ENCODE measurements around the gene ALDOA.
A peak's percentile ranks its signal among the peaks of the same experiment; 100 is the strongest.

Gene ALDOA

DNA sequence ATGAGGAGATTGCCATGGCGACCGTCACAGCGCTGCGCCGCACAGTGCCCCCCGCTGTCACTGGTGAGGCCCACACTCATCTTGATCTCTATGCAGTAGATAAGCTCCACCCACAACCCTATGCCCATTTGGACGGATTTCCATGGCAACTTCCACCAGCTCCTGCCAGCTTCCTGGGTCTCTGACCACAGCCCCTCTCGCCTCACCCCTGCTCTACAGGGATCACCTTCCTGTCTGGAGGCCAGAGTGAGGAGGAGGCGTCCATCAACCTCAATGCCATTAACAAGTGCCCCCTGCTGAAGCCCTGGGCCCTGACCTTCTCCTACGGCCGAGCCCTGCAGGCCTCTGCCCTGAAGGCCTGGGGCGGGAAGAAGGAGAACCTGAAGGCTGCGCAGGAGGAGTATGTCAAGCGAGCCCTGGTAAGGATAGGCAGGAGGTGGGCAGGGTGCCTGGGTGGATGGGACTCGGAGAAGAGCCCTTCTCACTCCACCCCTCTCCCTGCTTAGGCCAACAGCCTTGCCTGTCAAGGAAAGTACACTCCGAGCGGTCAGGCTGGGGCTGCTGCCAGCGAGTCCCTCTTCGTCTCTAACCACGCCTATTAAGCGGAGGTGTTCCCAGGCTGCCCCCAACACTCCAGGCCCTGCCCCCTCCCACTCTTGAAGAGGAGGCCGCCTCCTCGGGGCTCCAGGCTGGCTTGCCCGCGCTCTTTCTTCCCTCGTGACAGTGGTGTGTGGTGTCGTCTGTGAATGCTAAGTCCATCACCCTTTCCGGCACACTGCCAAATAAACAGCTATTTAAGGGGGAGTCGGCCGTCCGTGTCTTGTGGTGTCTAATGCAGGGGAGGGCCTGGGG lies 4.3 kb downstream of the ALDOA start:
- DNase-seq (ENCODE audit: low read depth), result no peak

DNA sequence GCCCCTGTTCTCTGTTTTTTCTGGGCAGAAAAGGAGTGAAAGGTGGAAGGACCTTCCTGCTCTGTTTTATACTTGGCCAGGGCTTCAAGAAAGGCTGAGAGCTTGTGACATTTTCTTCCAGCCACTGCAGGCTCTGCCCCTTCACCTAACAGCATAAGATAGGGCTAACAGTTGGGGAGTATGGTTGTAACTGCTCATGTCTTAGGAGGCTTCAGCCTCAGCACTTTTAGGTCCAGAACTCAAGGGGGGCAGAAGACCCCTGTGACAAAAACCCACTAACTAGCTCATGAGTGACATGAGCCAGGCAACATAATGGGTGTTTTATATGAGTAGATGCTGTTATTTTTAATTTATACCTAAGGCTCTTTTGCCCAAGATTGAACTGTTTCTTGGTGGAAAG lies 4.9 kb downstream of the ALDOA start:
- no peak for DNase-seq (ENCODE audit: low read depth)

DNA sequence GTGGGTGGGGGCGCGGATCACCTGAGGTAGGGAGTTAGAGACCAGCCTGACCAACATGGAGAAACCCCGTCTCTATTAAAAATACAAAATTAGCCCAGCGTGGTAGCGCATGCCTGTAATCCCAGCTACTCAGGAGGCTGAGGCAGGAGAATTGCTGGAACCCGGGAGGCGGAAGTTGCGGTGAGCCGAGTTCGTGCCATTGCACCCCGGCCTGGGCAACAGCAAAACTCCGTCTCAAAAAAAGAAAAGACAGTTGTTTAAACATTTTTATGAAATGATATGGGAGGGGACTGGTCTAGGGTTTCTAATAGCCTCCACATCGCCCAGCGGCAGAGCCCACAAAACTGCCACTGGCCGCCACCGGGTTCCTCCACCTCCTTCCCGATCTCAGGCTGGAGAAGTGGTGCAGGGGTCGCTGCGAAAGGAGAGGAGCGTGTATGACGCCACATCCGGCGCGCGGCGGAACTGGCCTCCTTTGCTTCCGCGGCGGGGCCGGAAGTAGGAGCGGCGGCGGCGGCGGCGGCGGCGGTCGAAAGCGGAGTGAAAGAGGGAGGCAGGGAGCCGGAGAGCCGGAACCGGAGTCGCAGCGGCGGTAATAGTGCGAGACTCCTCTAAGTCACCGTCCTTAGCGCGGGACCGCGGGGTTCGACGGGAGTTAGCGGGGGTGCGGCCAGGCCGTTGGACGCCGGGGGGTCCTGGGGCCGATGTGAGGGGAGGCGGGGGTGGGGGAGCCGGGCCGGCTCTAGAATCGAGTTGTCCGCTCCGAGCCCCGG lies 10.1 kb downstream of the ALDOA start, which contains the start of gene PPP4C:
PPP4C (plus strand) TSS at position 492 of the 773 bp plus-strand sequence. CDS start 384 bp downstream, outside the sequence.
- peak; percentile 79 for DNase-seq (ENCODE audit: low read depth)

DNA sequence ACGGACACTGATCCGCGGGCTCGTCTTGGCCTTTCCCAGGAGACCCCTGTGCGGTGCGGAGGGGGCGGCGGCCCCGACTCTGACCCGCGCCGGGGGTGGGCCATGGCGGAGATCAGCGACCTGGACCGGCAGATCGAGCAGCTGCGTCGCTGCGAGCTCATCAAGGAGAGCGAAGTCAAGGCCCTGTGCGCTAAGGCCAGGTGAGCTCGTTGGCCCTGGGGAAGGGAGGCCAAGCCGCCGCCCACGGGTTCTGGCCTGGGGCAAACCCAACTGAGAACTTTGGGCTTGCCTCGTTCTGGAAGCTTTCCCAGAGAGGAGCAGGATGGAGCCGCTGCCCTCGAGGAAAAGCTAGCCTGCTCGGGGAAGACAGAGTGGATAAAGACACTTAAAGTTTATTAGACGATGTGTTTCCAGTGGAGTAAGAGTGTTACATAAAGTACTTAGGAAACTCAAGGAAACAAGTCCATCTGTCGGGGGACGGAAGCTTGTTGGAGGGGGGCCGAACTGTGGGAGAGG lies 10.8 kb downstream of the ALDOA start:
- DNase-seq (ENCODE audit: low read depth), result no peak

DNA sequence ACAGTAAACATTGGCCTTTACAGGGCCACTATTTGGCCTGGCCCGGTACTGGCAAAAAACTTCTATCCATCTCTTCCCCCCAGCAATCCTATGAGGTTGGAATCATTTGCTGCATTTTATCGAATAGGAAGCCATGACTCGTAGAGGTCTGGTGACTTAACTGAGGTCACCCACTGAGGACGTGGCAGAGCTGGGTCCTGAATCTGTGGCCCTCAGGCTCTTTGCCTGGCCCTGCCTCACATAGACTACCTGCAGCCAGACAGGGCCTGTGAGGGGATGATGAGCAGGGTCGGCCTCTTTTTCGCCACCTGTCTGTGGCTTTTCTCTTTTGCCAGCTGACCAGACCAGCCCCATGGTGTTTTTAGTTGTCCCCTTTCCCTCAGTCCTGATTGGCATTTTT lies 12.1 kb downstream of the ALDOA start:
- DNase-seq (ENCODE audit: low read depth), result no peak

DNA sequence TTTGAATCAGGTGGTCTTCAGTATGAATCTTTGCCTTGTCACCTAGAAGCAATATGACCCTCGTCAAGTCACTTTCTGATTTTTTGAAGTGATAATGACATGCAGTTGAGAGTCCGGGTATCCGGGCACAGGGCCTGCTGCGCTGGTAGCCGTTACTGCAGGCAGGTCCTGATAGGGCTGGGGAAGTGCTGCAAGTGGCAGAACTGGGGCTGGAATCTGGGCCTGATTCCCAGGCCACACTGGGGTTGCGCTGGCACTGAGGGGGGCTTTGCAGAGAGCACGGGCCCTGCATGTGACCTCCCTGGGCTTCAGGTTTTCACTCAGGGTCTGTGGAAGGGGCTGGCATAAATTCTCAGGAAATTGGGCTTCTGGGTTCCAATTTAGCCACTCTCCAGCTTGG lies 13.2 kb downstream of the ALDOA start:
- DNase-seq (ENCODE audit: low read depth), result no peak

DNA sequence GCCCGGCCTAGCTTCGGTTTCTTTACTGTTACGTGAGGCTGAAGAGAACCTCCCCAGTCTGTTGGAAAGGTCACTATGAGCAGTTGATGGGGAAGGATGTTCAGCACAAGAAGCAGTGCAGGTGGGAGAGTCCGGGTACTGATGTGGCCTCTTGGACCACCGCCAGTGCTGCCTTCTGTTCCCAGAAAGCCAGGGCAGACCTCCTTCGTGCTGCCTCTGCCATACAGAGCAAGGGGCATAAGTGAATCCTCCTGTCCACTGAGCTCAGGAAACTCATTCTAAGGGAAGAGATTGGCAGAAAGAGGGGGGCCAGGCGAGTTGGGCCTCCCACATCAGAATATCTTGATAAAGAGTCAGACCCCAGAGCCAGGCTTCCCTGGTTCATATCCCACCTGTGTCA lies 13.9 kb downstream of the ALDOA start:
- DNase-seq (ENCODE audit: low read depth), result no peak

DNA sequence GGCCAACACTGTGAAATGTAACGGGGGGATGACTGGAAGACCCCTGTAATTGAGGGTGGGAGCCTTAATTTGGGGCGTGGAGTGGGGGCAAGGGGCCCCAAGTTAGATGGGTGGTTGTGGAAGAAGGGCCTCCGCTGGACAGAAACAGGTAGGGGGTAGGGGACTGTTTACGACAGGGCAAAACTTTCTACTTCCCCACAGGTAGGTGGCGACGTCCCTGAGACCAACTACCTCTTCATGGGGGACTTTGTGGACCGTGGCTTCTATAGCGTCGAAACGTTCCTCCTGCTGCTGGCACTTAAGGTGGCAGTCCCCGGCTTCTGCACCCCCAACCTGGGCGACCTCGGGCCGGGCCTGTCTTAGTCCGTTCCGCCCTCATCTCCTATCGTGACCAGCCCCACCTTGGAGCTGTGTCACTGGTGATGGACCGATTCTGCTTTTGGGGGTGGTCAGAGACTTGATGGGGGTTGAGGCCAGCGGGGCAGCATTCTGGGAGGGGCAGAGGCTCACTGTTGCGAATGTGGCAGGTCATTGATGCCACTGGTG lies 17.1 kb downstream of the ALDOA start:
- no peak for DNase-seq (ENCODE audit: low read depth)

DNA sequence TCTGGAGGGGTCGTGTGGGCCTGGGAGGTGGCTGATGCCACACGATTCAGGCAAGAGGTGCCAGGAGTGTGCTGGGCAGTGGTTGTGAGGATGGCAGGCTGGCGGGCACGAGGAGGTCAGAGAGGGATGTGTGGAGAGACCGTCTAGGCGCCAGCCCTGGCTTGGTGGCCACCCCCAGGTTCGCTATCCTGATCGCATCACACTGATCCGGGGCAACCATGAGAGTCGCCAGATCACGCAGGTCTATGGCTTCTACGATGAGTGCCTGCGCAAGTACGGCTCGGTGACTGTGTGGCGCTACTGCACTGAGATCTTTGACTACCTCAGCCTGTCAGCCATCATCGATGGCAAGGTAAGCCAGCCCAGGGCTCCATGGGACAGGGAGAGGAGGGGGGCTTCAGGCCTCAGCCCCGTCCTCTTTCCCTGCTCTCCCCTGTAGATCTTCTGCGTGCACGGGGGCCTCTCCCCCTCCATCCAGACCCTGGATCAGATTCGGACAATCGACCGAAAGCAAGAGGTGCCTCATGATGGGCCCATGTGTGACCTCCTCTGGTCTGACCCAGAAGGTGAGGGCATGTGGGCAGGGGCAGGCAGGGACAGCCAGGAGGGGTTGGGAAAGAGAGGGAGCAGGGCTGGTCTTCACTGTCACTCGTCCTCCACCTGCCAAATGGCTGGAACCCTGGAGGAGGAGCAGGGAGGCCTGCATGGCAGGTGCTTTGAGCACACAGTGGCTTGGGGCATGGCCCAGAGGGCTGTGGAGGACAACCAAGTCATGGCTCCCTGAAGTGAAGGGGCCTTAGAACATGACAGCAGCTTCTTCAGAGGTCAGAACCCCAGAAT lies 17.9 kb downstream of the ALDOA start:
- no peak for DNase-seq (ENCODE audit: low read depth)

DNA sequence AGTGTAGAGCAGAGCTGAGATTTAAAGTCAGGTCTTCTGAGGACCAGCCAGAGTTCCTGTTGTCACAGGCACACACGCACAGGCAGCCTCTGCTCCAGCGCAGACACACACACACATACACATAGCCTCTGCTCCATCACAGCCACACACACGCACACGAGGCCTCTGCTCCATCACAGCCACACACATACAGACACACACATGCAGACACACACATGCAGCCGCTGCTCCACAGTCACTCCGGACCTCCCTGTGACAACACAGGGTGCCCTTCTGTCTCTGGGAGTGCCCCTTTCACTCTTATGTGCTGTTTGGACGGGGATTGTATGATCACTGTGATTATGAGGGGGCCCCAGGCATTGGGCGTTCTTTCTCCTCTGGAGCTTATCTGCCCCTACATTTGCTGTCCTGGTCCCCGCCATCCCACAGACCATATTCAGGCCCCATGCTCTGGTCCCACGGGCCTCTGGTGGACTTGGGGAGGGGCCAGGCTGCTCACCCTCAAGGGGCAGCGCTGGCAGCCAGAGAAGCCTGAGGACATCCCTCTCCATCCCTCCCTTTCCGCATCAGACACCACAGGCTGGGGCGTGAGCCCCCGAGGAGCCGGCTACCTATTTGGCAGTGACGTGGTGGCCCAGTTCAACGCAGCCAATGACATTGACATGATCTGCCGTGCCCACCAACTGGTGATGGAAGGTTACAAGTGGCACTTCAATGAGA lies 18.7 kb downstream of the ALDOA start:
- DNase-seq (ENCODE audit: low read depth), result no peak

DNA sequence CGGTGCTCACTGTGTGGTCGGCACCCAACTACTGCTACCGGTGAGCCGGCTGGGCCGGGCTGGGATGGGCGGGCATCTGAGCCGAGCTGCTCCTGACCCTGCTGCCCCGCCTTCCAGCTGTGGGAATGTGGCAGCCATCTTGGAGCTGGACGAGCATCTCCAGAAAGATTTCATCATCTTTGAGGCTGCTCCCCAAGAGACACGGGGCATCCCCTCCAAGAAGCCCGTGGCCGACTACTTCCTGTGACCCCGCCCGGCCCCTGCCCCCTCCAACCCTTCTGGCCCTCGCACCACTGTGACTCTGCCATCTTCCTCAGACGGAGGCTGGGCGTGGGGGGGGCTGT lies 19.2 kb downstream of the ALDOA start:
- DNase-seq (ENCODE audit: low read depth), result no peak

DNA sequence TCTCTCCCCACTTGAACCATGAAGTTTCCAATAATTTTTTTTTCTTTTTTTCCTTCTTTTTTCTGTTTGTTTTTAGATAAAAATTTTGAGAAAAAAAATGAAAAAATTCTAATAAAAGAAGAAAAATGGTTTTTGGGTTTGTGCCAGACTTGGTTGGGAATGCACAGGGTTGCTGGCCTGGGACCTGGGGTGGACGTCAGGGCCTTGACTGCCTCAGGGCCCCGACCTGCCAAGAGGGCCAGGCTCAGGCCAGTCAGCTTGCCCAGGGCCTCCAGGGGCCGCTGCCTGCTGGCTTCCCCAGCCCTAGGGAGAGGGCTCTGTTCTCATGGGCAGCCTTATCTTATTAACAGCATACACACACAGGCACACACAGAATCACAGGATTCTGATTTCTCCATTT lies 19.7 kb downstream of the ALDOA start:
- DNase-seq (ENCODE audit: low read depth), result no peak

DNA sequence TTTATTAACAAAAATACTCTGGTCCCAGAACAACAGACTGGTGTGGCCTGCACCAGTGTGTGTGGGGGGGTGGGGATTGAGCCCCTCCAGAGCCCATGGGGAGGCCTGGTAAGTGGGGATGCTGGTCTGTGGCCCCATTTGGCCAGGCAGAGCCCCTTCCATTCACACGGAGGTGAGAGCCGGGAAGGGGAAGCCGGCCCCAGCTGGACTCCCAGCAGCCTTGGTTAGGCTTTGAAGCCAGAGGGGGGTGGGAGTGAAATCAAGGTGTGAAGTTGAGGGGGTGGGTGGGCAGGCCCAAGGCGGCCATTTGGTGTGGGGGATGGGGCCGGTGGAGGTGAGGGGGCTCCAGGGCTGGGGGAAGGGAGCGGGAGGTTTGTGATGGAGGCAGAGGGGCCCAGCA lies 20.3 kb downstream of the ALDOA start:
- DNase-seq (ENCODE audit: low read depth), result no peak

DNA sequence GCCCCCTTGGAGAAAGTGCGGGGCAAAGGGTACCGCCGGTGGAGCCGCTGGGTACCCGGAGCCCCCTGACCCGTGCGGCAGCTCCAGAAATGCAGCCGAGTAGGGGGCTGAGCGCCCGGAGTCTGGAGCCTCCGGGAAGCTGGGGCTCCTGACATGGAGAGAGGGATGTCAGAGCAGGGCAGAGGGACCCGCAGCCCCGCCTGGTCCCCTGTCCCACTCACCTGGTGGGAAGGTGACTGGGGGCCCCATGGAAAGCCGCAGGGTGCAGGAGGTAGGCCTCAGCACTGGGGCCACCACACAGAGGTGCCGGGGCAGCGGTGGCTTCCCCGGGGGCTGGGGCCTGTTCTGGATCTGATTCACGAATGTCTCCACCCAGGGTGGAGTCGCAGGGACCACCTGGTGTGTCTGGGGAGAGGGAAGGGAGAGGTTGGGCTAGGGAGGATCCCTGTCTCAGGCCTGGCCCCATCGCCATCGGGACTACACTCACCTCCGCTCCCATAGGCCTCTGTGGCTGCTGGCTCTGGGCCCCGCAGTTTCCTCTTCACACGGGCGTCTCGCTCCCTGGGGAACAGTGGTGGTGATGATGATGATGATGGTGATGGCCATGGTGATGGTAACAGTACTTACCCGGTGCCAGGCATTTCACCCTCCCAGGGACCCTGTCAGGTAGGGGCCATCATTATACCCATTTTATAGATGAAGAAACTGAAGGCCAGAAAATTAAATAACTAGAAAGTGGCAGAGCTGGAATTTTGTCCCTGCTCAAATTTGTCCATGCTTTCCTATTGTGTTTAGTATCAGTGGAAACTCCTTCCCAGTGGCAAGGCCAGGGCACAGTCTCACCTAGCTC lies 21.0 kb downstream of the ALDOA start:
- DNase-seq (ENCODE audit: low read depth), result no peak

DNA sequence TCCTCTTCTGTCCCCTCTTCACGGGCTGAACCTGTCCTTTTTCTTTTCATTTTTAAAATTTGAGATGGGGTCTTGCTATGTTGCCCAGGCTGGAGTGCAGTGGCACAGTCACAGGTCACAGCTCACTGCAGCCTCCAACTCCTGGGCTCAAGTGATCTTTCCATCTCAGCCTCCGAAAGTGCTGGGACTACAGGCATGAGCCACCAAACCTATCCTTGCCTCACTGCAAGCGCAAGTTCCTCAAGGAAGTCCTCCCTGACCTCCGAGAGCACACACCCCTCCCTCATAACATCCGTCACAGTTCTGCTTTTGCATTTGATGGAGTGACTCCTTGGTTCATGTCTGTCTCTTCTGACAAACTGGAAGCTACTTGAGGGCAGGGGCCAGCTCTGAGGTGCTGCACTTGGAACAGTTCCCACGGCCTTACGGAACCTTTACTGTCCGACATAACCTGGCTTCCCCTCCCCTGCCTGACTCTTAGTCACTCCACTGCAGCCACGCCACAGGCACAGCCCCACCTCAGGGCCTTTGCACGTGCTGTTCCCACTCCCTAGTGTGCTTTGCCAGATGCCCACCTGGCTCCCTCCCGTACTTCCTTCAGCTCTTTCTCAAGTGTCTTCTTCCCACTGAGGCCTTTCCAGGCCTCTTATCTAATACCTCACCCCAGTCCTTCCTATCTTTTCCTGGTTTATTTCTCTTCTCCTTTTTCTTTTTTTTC lies 21.8 kb downstream of the ALDOA start:
- DNase-seq (ENCODE audit: low read depth), result no peak

DNA sequence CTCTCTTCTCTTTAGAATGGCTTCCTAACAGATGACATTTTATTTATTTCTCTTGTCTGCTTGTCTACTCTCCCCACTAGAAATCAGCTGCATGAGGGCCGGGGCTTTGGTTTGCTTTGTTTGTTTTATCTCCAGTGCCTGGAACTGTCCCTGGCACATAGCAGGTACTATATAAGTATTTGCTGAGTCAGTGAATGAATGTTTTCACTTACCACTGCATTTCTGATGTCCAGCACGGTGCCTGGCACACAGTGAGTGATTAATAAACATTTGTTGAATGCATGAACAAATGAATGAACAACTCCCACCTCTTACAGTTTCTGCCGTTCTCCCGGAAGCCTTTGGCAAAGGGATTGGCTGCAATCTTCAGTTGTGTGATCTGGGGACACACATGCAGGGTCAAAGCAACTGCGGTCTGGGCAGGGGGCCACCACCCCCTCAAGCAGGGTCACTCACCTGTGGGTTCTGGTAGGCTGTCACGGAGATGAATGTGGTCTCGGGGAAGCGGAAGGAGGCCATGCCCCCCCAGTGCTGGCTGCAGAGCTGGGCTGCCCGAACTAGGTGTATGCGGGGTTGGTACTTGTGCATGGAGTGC lies 22.8 kb downstream of the ALDOA start:
- DNase-seq (ENCODE audit: low read depth), result no peak

DNA sequence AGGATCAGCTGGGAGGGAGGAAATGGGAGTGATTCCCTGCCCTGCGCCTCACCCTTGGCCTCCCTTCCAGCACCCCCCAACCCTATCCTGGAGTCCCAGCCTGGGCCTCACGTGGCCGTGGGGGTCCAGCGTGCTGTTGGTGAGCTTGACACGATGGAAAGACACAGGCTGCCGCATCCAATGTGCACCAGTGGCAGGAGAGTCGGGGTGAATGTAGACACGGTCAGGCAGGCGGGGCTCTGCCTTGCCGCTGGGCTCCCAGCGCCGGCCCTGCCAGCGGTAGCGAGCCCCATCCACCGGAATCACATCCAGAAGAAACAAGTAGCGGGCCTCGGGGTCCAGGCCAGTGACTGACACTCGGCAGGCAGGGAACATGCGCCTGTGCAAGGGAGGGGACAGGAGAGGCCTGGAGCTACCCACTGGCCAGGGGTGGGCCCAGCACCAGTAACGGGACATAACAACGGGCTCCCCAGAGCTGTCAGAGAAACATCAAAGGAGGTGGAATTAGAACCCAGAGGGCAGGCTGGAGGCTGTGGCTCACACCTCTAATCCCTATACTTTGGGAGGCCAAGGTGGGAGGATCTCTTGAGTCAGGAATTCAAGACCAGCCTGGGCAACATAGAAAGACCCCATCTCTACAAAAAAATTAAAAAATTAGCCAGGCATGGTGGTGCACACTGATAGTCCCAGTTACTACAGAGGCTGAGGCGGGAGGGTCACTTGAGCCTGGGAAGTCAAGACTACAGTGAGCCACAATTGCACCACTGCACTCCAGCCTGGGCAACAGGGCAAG lies 23.5 kb downstream of the ALDOA start:
- no peak for DNase-seq (ENCODE audit: low read depth)

DNA sequence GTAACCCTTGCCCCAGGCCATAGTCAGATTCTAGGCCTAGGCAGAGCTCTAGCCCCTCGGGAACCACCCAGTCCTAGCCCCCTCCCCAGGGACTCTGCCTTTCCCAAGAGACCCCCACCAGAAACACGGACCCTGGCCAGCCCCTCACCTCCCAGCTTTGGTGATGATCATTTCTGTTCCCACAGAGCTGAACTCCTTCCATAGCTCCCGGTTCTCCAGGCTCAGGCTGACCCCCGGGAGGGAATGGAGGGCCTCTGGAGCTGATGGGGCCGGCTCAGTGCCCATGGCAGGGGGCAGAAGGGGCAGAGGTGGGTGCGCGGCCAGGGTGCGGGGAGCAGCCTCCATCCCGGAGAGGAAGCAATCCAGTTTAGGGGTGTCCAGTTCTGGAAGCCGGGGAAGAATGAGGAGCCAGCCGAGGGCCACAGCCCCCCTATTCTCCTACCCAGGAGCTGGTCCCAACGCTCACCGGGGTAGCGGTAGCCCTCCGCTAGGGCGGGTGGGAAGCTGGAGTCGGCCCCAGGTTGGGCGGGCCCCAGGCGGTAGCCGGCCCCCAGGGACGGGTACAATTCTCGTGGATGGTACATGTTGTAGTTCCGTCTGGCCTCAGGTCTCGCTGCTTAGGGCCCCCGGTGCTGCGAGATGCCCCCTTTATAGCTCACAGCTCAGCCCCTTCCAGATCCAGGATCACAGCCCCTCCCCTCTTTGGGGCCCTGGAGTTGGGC lies 25.2 kb downstream of the ALDOA start:
- DNase-seq (ENCODE audit: low read depth), result no peak

All from CMK (cell line).